Measurements from ENCODE around the gene FICD. TPM values are rescaled to one million over a fixed set of nuclear protein-coding genes. Genes with fewer than 3 reads are reported as not detected.

The FICD gene
- total and polyA plus RNA-seq, 9 of the 15 experiments (the other 6 are each of a cell fraction or from before 2014, with no cell fraction given) = 0.88 to 4.5 (median 1.9) TPM

- TF ChIP-seq ZNF408 (CRISPR knock-in tag; IDR thresholded peaks at IDR 0.05; ENCODE audit: low read depth) = no peak
- no peak for TF ChIP-seq ZC3H11A (IDR thresholded peaks at IDR 0.05; ENCODE audit: low read depth, low read length)
- no peak for TF ChIP-seq CREB5 (CRISPR knock-in tag; IDR thresholded peaks at IDR 0.05)
- TF ChIP-seq TEAD1 (CRISPR knock-in tag; IDR thresholded peaks at IDR 0.05) = no peak
- TF ChIP-seq CTBP1 (IDR thresholded peaks at IDR 0.05; ENCODE audit: borderline replicate concordance) = no peak
- TF ChIP-seq SAFB (IDR thresholded peaks at IDR 0.05; ENCODE audit: borderline replicate concordance, low read depth, low read length) = no peak
- peak; percentile 75; the same call in 1 of the 2 replicates for TF ChIP-seq POLR2H (tag; IDR thresholded peaks at IDR 0.05; ENCODE audit: low read depth)
- TF ChIP-seq RBM15 (IDR thresholded peaks at IDR 0.05; ENCODE audit: insufficient read depth, low read length) = no peak
- TF ChIP-seq THRB (CRISPR knock-in tag; conservative IDR thresholded peaks at IDR 0.05) = no peak
- 0 out of 2 replicates have a peak, but pooled peaks have one; percentile 21 for TF ChIP-seq ZNF589 (CRISPR knock-in tag; IDR thresholded peaks at IDR 0.05; ENCODE audit: low read depth)
- TF ChIP-seq MTA3 (IDR thresholded peaks at IDR 0.05; ENCODE audit: borderline replicate concordance) = 0 out of 2 replicates have a peak, but pooled peaks have one; percentile 13
- no peak for TF ChIP-seq SP2 (IDR thresholded peaks at IDR 0.05; ENCODE audit: extremely low read depth, low read depth, low read length, poor library complexity, severe bottlenecking)
- TF ChIP-seq CBFA2T2 (conservative IDR thresholded peaks at IDR 0.05) = no peak
- TF ChIP-seq CC2D1A (IDR thresholded peaks at IDR 0.05) = no peak
- no peak for TF ChIP-seq CREB1 (IDR thresholded peaks at IDR 0.05)
- TF ChIP-seq CREB1 (CRISPR knock-in tag; IDR thresholded peaks at IDR 0.05) = no peak
- TF ChIP-seq ZNF668 (CRISPR knock-in tag; IDR thresholded peaks at IDR 0.05) = 0 out of 2 replicates have a peak, but pooled peaks have one; percentile 23
- no peak for TF ChIP-seq ZNF133 (CRISPR knock-in tag; IDR thresholded peaks at IDR 0.05)
- no peak for TF ChIP-seq THRA (IDR thresholded peaks at IDR 0.05)
- no peak for TF ChIP-seq DEAF1 (CRISPR knock-in tag; IDR thresholded peaks at IDR 0.05)
- no peak for TF ChIP-seq ETS1 (conservative IDR thresholded peaks at IDR 0.05; ENCODE audit: control insufficient read depth, low read depth, low read length)
These were observed 48.7 kb downstream of the FICD start (continued) for GRCh38 chr12:108563804-108564151.

All from K562 (cell line).